Ascending aorta (tissue), 2 donors: ENCODE measurements around the gene TMIGD1. TPM values are rescaled to one million over a fixed set of nuclear protein-coding genes. Genes with fewer than 3 reads are reported as not detected.

ENCODE experiments used
- DNase-seq, 2 donors: peaks; one replicate each; pipeline ENCODE4 v3.0.0-alpha.2; 2019; ENCODE audit warnings: low spot score in 2 of 2
- H3K27ac ChIP-seq, 2 donors: fragments of 200-600 bp; sonication (generic); one replicate each; pipeline ENCODE4 v1.5.1; 2016 to 2017; ENCODE audit warnings: mild to moderate bottlenecking in 1 of 2
- H3K27me3 ChIP-seq: fragments of 200-600 bp; sonication (generic); one replicate; pipeline ENCODE4 v1.5.1; 2017
- H3K36me3 ChIP-seq, 2 donors: fragments of 200-600 bp; sonication (generic); one replicate each; pipeline ENCODE4 v1.5.1; 2016
- H3K4me1 ChIP-seq, 2 donors: fragments of 200-600 bp; sonication (generic); one replicate each; pipeline ENCODE4 v1.5.1; 2016 to 2017; ENCODE audit warnings: mild to moderate bottlenecking in 1 of 2
- H3K4me3 ChIP-seq, 2 donors: fragments of 200-600 bp; sonication (generic); one replicate each; pipeline ENCODE4 v1.5.1; 2016 to 2017; ENCODE audit warnings: mild to moderate bottlenecking in 1 of 2
- H3K9me3 ChIP-seq, 2 donors: fragments of 200-600 bp; sonication (generic); one replicate each; pipeline ENCODE4 v1.5.1; 2016
- intact Hi-C: fragments of 100-400 bp; cut with DNase I; formaldehyde crosslinking; loops from one replicate; pipeline ENCODE4 v1.15.1; 2023
- total RNA-seq: library from RNA; depleted of rRNA; stranded (reverse); fragments of >200 nt; gene quantifications from one replicate; pipeline ENCODE4 v1.1.0, GENCODE V29; 2016
- TF ChIP-seq, protein P1 (sequence below), 3 experiments: fragments of 200-600 bp in 2 of 3; fragments of 450-650 bp in 1 of 3; sonication (generic) in 2 of 3; IDR thresholded peaks; one replicate each; pipeline ENCODE4 v1.5.1; 2016 to 2019; ENCODE audit warnings: antibody characterized with exemption in 3 of 3, mild to moderate bottlenecking in 1 of 3, moderate library complexity in 1 of 3

The TMIGD1 gene
- total RNA-seq, 1 donor from 2014 or later: not detected

DNA sequence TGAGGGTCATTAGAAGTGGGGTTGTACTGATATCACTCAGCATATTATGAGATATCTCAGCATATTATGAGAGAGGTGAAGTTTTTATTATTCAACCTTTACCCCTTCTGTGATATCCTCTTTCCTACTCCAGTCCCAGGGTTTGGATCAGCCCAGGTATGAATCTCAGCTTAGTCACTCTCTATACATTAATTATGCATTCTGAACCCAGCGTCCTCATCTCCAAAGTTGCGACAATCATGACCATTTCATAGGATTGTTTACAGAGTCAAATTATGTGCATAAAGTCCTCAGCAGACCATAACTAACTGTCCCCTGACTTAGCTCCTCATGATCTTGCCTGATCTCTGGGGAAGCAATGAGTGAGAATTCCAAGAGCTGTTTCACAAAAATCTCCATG is 21.6 kb downstream of the TMIGD1 start:
- intact Hi-C loops: no loop called here
- H3K36me3 ChIP-seq: no peaks in the 10 kb centered on the region
- TF ChIP-seq, protein P1, sequence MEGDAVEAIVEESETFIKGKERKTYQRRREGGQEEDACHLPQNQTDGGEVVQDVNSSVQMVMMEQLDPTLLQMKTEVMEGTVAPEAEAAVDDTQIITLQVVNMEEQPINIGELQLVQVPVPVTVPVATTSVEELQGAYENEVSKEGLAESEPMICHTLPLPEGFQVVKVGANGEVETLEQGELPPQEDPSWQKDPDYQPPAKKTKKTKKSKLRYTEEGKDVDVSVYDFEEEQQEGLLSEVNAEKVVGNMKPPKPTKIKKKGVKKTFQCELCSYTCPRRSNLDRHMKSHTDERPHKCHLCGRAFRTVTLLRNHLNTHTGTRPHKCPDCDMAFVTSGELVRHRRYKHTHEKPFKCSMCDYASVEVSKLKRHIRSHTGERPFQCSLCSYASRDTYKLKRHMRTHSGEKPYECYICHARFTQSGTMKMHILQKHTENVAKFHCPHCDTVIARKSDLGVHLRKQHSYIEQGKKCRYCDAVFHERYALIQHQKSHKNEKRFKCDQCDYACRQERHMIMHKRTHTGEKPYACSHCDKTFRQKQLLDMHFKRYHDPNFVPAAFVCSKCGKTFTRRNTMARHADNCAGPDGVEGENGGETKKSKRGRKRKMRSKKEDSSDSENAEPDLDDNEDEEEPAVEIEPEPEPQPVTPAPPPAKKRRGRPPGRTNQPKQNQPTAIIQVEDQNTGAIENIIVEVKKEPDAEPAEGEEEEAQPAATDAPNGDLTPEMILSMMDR (IDR thresholded peaks at IDR 0.05): no peak
- H3K27ac ChIP-seq: no peak overlapping the region
- no peak overlapping the region for H3K4me3 ChIP-seq
- DNase-seq: no peak
- no peaks in the 10 kb centered on the region for H3K27me3 ChIP-seq
- H3K4me1 ChIP-seq: no peaks in the 10 kb centered on the region
- H3K9me3 ChIP-seq: no peaks in the 10 kb centered on the region

DNA sequence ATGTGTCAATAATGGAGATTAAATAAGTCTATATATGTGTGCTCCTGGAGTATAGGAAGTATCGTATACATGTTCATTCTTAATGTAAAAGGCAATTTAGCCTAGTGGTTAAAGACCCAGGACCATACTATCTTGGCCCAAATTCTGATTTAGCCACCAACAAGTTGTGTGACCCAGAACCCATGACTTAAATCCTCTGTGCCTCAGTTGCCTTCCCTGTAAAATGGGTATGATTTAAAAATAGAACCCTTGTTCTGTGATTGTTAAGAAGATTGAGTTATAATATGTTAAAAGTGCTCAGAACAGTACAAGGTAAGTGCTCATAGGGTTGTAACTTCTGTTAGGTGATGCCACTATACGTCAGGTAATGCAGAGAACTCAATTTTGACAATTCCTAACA is 23.3 kb downstream of the TMIGD1 start:
- TF ChIP-seq, protein P1 (IDR thresholded peaks at IDR 0.05): no peak
- Histone ChIP-seq H3K9me3 (no peaks in the 10 kb centered on the region), H3K4me3 (no peak overlapping the region), H3K36me3 (no peaks in the 10 kb centered on the region), H3K27me3 (no peaks in the 10 kb centered on the region), H3K27ac (no peak overlapping the region), H3K4me1 (no peaks in the 10 kb centered on the region)
- DNase-seq: no peak
- intact Hi-C loops: no loop called here

DNA sequence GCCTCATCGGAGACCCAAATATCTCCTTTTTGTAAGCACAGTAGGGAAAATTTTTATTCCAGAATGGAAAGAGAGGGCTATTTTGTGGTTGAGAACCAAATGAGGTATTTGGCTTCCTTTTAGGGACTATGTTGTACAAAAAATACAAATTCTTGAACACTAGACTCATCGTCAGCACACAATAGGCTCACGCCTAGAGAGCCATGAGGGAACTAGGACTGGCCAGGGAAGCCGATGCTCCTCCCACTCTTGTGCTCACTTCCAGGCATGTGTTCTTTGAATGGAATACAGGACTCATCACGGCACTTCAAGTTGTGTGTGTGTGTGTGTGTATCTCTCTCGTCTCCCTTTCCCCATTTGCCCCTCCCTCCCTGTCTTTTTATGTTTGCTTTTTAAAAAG is 24.3 kb downstream of the TMIGD1 start:
- H3K4me1 ChIP-seq: no peaks in the 10 kb centered on the region

DNA sequence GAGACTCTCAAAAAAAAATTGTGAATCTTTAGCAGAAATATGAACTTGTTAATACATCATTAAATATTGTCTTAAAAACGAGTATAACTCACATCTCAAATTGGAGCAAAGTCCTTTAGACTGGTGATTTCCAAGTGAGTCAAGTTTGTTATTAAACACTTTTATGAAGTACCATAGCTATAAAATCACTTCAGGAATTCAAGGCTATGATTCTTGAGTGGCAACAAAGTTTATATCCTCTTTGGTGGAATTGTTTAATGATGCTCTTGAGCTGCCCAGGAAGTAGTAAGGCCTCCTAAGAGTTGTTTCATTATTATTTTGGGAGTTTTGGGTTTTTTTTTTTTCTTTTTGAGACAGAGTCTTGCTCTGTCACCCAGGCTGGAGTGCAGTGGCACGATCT is 25.5 kb downstream of the TMIGD1 start:
- DNase-seq: no peak
- TF ChIP-seq, protein P1 (IDR thresholded peaks at IDR 0.05): no peak
- no peak overlapping the region for H3K4me3 ChIP-seq
- H3K36me3 ChIP-seq: no peaks in the 10 kb centered on the region
- H3K27ac ChIP-seq: no peak overlapping the region
- no peaks in the 10 kb centered on the region for H3K9me3 ChIP-seq
- H3K4me1 ChIP-seq: no peaks in the 10 kb centered on the region
- intact Hi-C loops: no loop called here
- no peaks in the 10 kb centered on the region for H3K27me3 ChIP-seq

More for the DNA sequence above, 24.3 kb downstream of the TMIGD1 start:
- Histone ChIP-seq H3K27ac (no peak overlapping the region), H3K36me3 (no peaks in the 10 kb centered on the region), H3K4me3 (no peak overlapping the region), H3K9me3 (no peaks in the 10 kb centered on the region), H3K27me3 (no peaks in the 10 kb centered on the region)
- intact Hi-C loops: no loop called here
- no peak for DNase-seq
- TF ChIP-seq, protein P1 (IDR thresholded peaks at IDR 0.05): no peak

DNA sequence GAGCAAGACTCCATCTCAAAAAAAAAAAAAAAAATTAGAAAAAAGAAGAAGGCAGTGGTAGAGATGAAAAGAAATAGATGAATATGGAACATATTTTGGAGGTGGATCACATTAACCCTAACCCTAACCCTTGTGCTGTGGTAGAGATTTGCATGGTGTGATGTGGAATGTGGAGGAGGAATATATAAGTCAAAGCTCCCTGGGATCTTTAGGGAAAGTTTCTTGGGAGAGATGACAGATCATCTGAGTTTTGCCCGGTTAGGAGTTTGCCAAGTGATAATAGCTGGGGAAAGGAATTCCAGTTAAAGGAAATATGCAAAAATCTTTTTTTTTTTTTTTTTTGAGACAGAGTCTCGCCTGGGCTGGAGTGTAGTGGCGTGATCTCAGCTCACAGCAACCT is 29.1 kb downstream of the TMIGD1 start:
- DNase-seq: no peak
- no peak overlapping the region for H3K4me3 ChIP-seq
- no peaks in the 10 kb centered on the region for H3K9me3 ChIP-seq
- TF ChIP-seq, protein P1 (IDR thresholded peaks at IDR 0.05): no peak
- no peaks in the 10 kb centered on the region for H3K36me3 ChIP-seq
- H3K27me3 ChIP-seq: no peaks in the 10 kb centered on the region
- H3K27ac ChIP-seq: no peak overlapping the region
- H3K4me1 ChIP-seq: no peaks in the 10 kb centered on the region
- intact Hi-C loops: no loop called here

DNA sequence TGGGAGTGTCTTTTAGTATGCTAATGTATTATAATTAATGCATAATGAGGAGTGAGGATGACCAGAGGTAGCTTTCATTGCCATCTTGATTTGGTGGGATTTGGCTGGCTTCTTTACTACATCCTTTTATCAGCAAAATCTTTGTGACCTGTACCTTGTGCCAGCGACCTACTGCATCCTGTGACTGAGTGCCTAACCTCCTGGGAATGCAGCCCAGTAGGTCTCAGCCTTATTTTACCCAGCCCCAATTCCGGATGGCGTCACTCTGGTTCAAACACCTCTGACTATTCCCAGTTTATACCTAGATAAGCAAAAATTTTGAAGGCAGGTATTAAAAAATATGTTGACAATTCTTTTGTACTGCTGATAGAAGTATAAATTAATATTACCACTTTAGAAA is 31.6 kb downstream of the TMIGD1 start:
- Histone ChIP-seq H3K4me1 (no peaks in the 10 kb centered on the region), H3K27me3 (no peaks in the 10 kb centered on the region), H3K4me3 (no peak overlapping the region), H3K27ac (no peak overlapping the region), H3K9me3 (no peaks in the 10 kb centered on the region), H3K36me3 (no peaks in the 10 kb centered on the region)
- intact Hi-C loops: no loop called here
- TF ChIP-seq, protein P1 (IDR thresholded peaks at IDR 0.05): no peak
- no peak for DNase-seq
